MM.1S (cell line): ENCODE results near the gene ZBTB42.

Experiments used
- DNase-seq: peaks from one replicate; pipeline ENCODE4 v3.0.0-alpha.2; 2015
- H2AFZ ChIP-seq: fragments of 300-600 bp; sonication (generic); 2 replicates; pipeline ENCODE4 v1.6.0; 2016; ENCODE audit warnings: antibody characterized with exemption, low read length
- H3F3A ChIP-seq: fragments of 300-600 bp; sonication (generic); 2 replicates; pipeline ENCODE4 v1.6.1; 2016; ENCODE audit warnings: mild to moderate bottlenecking, antibody characterized with exemption, low read length, moderate library complexity, mixed read lengths; ENCODE audit not compliant: insufficient read depth
- H3K27ac ChIP-seq: fragments of 300-600 bp; sonication (generic); 2 replicates; pipeline ENCODE4 v1.5.1; 2016; ENCODE audit warnings: mild to moderate bottlenecking, low read length
- H3K27me3 ChIP-seq: fragments of 300-600 bp; sonication (generic); replicated peaks from 2 replicates; pipeline ENCODE4 v1.6.0; 2016; ENCODE audit warnings: low read length; ENCODE audit not compliant: insufficient read depth
- H3K36me3 ChIP-seq: fragments of 300-600 bp; sonication (generic); replicated peaks from 2 replicates; pipeline ENCODE4 v1.6.1; 2016; ENCODE audit warnings: mild to moderate bottlenecking, low read length, mixed read lengths; ENCODE audit not compliant: insufficient read depth
- H3K4me1 ChIP-seq: fragments of 300-600 bp; sonication (generic); 2 replicates; pipeline ENCODE4 v1.6.1; 2016; ENCODE audit warnings: low read length, mixed read lengths
- H3K4me2 ChIP-seq: fragments of 300-600 bp; sonication (generic); 2 replicates; pipeline ENCODE4 v1.6.0; 2016; ENCODE audit warnings: low read depth, low read length
- H3K4me3 ChIP-seq: fragments of 300-600 bp; sonication (generic); 2 replicates; pipeline ENCODE4 v1.5.1; 2016; ENCODE audit warnings: low read length, mixed read lengths
- H3K79me2 ChIP-seq: fragments of 300-600 bp; sonication (generic); 2 replicates; pipeline ENCODE4 v1.6.1; 2016; ENCODE audit warnings: mixed run types, low read length, mixed read lengths
- H3K9ac ChIP-seq: fragments of 300-600 bp; sonication (generic); 2 replicates; pipeline ENCODE4 v1.6.1; 2016; ENCODE audit warnings: low read length, mixed read lengths
- H3K9me2 ChIP-seq: fragments of 300-600 bp; sonication (generic); replicated peaks from 2 replicates; pipeline ENCODE4 v1.6.1; 2016; ENCODE audit warnings: mild to moderate bottlenecking, low read length, mixed read lengths; ENCODE audit not compliant: insufficient read depth
- H3K9me3 ChIP-seq: fragments of 300-600 bp; sonication (generic); replicated peaks from 2 replicates; pipeline ENCODE4 v1.6.1; 2016; ENCODE audit warnings: mild to moderate bottlenecking, low read length, mixed read lengths; ENCODE audit not compliant: insufficient read depth
- H4K20me1 ChIP-seq: fragments of 300-600 bp; sonication (generic); 2 replicates; pipeline ENCODE4 v1.6.1; 2016; ENCODE audit warnings: mild to moderate bottlenecking, low read length, moderate library complexity, mixed read lengths; ENCODE audit not compliant: insufficient read depth
- EZH2 ChIP-seq: fragments of 300-600 bp; sonication (generic); optimal IDR thresholded peaks from 2 replicates; pipeline ENCODE3; 2017; ENCODE audit warnings: low read depth, mild to moderate bottlenecking, antibody characterized with exemption, low read length, mixed read lengths
- EZH2phosphoT487 ChIP-seq: fragments of 300-600 bp; sonication (generic); IDR thresholded peaks from 2 replicates; pipeline ENCODE4 v1.6.1; 2018; ENCODE audit warnings: antibody characterized with exemption, low read length
- TF ChIP-seq, protein P1 (sequence below): fragments of 300-600 bp; sonication (generic); IDR thresholded peaks from 2 replicates; pipeline ENCODE4 v1.5.1; 2016; ENCODE audit warnings: antibody characterized with exemption, low read length, mixed read lengths

The ZBTB42 gene

DNA sequence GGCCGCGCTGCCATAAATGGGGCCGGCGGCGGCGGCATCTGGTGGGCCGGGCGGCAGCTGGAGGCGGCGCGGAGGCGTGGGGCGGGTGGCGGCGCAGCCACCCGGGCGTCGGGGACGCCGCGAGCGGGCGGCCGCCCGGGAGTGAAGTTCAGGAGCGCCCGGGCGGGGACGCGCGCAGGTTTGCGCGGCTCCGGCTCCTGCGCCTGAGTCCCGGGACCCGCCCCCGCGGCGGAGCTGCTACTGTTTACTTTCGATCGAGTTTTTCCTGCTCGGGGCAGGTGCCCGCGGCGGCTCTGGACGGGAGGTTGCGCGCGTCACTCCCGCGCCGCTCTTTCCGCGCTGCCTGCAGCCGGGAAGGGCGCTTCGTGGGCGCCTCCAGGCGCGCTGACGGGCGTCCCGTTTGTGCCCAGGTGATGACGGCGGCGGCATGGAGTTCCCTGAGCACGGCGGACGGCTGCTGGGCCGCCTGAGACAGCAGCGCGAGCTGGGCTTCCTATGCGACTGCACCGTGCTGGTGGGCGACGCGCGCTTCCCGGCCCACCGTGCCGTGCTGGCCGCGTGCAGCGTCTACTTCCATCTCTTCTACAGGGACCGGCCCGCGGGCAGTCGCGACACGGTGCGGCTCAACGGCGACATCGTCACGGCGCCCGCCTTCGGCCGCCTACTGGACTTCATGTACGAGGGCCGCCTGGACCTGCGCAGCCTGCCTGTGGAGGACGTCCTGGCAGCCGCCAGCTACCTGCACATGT lies at the start of gene ZBTB42:
Gene ZBTB42 (plus strand): TSS at position 331 of the 749 bp plus-strand sequence. CDS start 97 bp downstream, at position 428.
- no peaks in the 10 kb centered on the region for H3K27me3 ChIP-seq
- DNase-seq = peak; percentile 63
- no peaks in the 10 kb centered on the region for H4K20me1 ChIP-seq
- no peak within 1 kb of the TSS; the same call in 1 of the 2 replicates for H3K9ac ChIP-seq
- no peaks in the 10 kb centered on the region for H3K9me3 ChIP-seq
- peak within 1 kb of the TSS; percentile 87 for H3K4me2 ChIP-seq
- no peaks in the 10 kb centered on the region for H3K36me3 ChIP-seq
- no peaks in the 10 kb centered on the region for H3K79me2 ChIP-seq
- peak within 1 kb of the TSS; percentile 42; the same call in 1 of the 2 replicates for H2AFZ ChIP-seq
- H3F3A ChIP-seq = peaks cover 11% of the 10 kb centered on the region
- H3K9me2 ChIP-seq = no peaks in the 10 kb centered on the region
- H3K4me1 ChIP-seq = peaks cover 12% of the 10 kb centered on the region; the same call in 1 of the 2 replicates
- TF ChIP-seq EZH2 (no peak), EZH2phosphoT487 (no peak)
- TF ChIP-seq, protein P1, sequence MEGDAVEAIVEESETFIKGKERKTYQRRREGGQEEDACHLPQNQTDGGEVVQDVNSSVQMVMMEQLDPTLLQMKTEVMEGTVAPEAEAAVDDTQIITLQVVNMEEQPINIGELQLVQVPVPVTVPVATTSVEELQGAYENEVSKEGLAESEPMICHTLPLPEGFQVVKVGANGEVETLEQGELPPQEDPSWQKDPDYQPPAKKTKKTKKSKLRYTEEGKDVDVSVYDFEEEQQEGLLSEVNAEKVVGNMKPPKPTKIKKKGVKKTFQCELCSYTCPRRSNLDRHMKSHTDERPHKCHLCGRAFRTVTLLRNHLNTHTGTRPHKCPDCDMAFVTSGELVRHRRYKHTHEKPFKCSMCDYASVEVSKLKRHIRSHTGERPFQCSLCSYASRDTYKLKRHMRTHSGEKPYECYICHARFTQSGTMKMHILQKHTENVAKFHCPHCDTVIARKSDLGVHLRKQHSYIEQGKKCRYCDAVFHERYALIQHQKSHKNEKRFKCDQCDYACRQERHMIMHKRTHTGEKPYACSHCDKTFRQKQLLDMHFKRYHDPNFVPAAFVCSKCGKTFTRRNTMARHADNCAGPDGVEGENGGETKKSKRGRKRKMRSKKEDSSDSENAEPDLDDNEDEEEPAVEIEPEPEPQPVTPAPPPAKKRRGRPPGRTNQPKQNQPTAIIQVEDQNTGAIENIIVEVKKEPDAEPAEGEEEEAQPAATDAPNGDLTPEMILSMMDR = no peak
- no peak within 1 kb of the TSS for H3K27ac ChIP-seq
- H3K4me3 ChIP-seq = peak within 1 kb of the TSS; percentile 65

DNA sequence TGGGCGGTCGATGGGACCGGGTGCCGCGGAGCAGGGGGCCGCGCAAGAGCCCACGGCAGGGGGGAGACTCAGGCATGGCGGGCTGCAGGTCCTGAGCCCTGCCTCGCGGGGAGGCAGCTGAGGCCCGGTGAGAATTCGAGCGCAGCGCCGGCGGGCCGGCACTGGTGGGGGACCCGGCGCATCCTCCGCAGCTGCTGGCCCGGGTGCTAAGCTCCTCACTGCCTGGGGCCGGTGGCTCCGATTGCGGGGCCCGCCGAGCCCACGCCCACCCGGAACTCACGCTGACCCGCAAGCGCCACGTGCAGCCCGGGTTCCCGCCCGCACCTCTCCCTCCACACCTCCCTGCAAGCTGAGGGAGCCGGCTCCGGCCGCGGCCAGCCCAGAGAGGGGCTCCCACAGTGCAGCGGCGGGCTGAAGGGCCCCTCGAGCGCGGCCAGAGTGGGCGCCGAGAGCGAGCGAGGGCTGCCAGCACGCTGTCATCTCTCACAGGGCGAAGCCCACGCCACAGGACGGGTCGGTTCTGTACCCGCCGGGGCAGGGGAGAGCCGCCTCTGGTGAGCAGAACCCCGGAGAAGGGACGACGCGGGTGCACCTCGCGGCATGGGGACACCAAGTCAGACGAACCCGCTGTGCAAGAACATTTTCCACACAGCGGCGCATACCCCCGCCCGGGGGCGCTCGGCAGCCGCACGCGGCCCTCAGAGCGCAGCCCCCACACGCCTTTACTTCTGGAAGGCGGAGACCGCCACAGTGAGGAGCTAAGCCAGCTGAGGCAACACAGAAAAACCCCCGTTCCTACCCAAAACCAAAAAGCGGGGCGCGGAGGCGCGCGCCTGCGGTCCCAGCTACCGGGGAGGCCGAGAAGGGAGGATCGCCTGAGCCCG lies 49.1 kb upstream of the ZBTB42 start:
- peak overlapping the region; percentile 81 for H3K9ac ChIP-seq
- peak overlapping the region; percentile 72 for H2AFZ ChIP-seq
- no peaks in the 10 kb centered on the region for H3K9me2 ChIP-seq
- TF ChIP-seq EZH2 = no peak
- TF ChIP-seq, protein P1 = peak; percentile 20
- TF ChIP-seq EZH2phosphoT487 = no peak
- H3K4me3 ChIP-seq = peak overlapping the region; percentile 67
- H3F3A ChIP-seq = no peaks in the 10 kb centered on the region
- no peaks in the 10 kb centered on the region for H3K27me3 ChIP-seq
- peak overlapping the region; percentile 66; the same call in 1 of the 2 replicates for H3K4me2 ChIP-seq
- H3K27ac ChIP-seq = peak overlapping the region; percentile 64; the same call in 1 of the 2 replicates
- H3K79me2 ChIP-seq = peaks cover 29% of the 10 kb centered on the region
- no peaks in the 10 kb centered on the region for H3K4me1 ChIP-seq
- H4K20me1 ChIP-seq = no peaks in the 10 kb centered on the region
- H3K9me3 ChIP-seq = no peaks in the 10 kb centered on the region
- DNase-seq = peak; percentile 8
- H3K36me3 ChIP-seq = no peaks in the 10 kb centered on the region

DNA sequence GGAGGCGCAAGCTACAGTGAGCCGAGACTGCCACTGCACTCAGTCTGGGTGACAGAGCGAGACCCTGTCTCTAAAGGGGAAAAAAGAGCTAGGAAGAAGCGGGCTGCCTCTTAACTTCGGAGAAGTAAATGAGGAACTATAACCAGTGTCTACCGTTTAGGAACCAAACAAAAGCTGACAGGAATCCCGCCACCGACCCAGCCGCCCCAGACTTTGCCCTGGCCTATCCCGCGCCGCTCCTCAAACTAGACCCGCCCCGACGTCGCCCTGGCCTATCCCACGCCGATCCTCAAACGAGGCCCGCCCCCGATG lies 48.5 kb upstream of the ZBTB42 start:
- H2AFZ ChIP-seq = peak overlapping the region; percentile 72
- no peaks in the 10 kb centered on the region for H3K36me3 ChIP-seq
- H3K4me1 ChIP-seq = no peaks in the 10 kb centered on the region

More for the DNA sequence above, 48.5 kb upstream of the ZBTB42 start:
- H3K79me2 ChIP-seq = peaks cover 32% of the 10 kb centered on the region
- peak overlapping the region; percentile 64; the same call in 1 of the 2 replicates for H3K27ac ChIP-seq
- H3K9me3 ChIP-seq = no peaks in the 10 kb centered on the region
- peak overlapping the region; percentile 67 for H3K4me3 ChIP-seq
- H3K4me2 ChIP-seq = peak overlapping the region; percentile 66; the same call in 1 of the 2 replicates
- no peaks in the 10 kb centered on the region for H3F3A ChIP-seq
- H4K20me1 ChIP-seq = no peaks in the 10 kb centered on the region
- no peak for DNase-seq
- peak overlapping the region; percentile 81 for H3K9ac ChIP-seq
- no peaks in the 10 kb centered on the region for H3K9me2 ChIP-seq
- H3K27me3 ChIP-seq = no peaks in the 10 kb centered on the region
- TF ChIP-seq, protein P1 = no peak
- TF ChIP-seq EZH2phosphoT487 = no peak
- no peak for TF ChIP-seq EZH2
